CD4-positive, alpha-beta T cell treated with Interleukin-15 for 4 hours (primary cell): ENCODE data around the gene RPL10.

Source experiments
- DNase-seq: peaks from one replicate; pipeline ENCODE4 v3.0.0-alpha.2; 2020; ENCODE audit warnings: low spot score

RPL10 gene

GRCh38 chrX:154397888-154398667, at the start of gene RPL10:
RPL10 (plus strand) TSS chrX:154398377; CDS start chrX:154398520, 143 bp downstream.
- DNase-seq = peak; percentile 94

GRCh38 chrX:154348646-154349358, 49.4 kb upstream of the RPL10 start:
- no peak for DNase-seq

- DNase-seq = no peak
Observed at GRCh38 chrX:154349359-154349935, 48.7 kb upstream of the RPL10 start.

GRCh38 chrX:154349979-154350378, 48.2 kb upstream of the RPL10 start:
- DNase-seq = no peak

GRCh38 chrX:154350429-154351182, 47.6 kb upstream of the RPL10 start:
- no peak for DNase-seq

GRCh38 chrX:154351183-154352011, 46.8 kb upstream of the RPL10 start:
- DNase-seq = peak; percentile 56

GRCh38 chrX:154352012-154352401, 46.2 kb upstream of the RPL10 start:
- no peak for DNase-seq

GRCh38 chrX:154352466-154352865, 45.7 kb upstream of the RPL10 start:
- DNase-seq = no peak

GRCh38 chrX:154353172-154353843, 44.9 kb upstream of the RPL10 start:
- DNase-seq = no peak

GRCh38 chrX:154354013-154354412, 44.2 kb upstream of the RPL10 start:
- no peak for DNase-seq

GRCh38 chrX:154354516-154354915, 43.7 kb upstream of the RPL10 start:
- DNase-seq = no peak

- DNase-seq = no peak
Observed at GRCh38 chrX:154355094-154355775, 42.9 kb upstream of the RPL10 start.

- no peak for DNase-seq
Observed at GRCh38 chrX:154355776-154356140, 42.4 kb upstream of the RPL10 start.

- DNase-seq = no peak
Observed at GRCh38 chrX:154356596-154356995, 41.6 kb upstream of the RPL10 start.

GRCh38 chrX:154357205-154357604, 41.0 kb upstream of the RPL10 start:
- DNase-seq = no peak

- no peak for DNase-seq
Observed at GRCh38 chrX:154358011-154358410, 40.2 kb upstream of the RPL10 start.

GRCh38 chrX:154358829-154359228, 39.3 kb upstream of the RPL10 start:
- no peak for DNase-seq

GRCh38 chrX:154359362-154360154, 38.6 kb upstream of the RPL10 start:
- DNase-seq = no peak

GRCh38 chrX:154360155-154360713, 37.9 kb upstream of the RPL10 start:
- DNase-seq = no peak
